DMS 273 treated with DMSO at 0.1 percent for 48 hours (cell line): Measurements from ENCODE around the gene PTPN12.
"Not testable (repeated sequence)": the region's sequence is repeated elsewhere in the genome, so short reads cannot be mapped to it uniquely, and the experiment has no call there.

Source experiments
- DNase-seq: peaks from one replicate; lab custom pipeline; 2025; lab: John Stamatoyannopoulos, UW

PTPN12 gene

DNA sequence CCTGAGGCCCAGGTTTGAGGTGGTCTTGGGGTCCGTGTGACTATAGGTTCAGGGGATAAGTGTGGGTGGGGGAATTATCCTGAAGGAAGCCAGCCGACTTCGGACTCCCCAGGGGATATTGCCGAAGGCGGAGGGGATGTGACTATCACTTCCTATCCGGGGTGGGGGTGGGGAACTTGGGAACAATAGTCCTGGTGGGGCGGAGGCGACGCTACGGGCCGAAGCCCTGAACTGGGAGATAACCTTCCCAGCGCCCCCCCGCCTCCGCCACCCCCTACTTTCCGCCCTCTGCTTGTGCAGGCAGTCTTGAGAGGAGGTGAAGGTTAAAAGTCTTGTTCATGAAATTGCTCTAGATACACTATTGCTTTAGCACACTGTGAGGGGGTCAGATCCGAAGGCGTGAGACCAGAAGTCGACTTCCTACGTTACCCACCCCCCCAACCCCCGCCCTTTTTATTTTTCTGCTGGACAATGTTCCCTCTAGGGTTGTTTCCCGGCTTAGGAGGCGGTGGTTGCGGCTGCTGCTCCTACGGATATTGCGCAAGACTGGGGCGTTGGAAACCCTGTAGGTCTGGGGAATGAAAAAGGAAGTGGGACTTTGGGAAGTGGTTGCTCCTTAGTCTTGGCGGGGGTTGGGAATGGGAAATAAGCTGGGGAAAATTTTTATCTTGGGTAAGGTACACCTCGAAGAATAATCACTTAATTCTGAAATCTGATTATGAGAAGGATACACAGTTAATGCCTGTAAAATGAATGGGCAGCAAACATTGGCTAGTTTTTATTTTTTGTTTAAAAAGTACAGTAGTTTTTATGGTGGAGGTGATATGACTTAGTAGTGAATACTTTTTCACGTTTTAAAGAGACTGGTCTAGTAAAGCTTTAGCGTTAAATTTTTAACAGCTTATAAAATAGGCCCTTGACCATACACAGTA lies 1.5 kb downstream of the PTPN12 start:
- DNase-seq: peak; percentile 52

DNA sequence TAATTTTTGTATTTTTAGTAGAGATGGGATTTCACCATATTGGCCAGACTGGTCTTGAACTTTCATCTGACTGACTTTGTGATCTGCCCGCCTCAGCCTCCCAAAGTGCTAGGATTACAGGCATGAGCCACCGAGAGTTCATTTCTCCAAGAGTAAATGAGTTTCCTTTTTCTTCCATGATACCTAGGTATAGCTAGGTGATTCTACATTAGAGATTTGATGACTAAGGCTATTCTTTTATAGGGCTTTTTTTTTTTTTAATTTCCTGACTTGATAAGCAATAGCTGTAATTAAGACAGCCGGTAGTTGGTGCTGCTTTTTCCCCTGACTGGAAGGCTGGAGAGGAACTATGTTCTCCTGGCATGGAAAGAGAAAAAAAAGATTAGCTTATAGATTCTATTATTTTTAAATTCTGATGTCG lies 3.3 kb downstream of the PTPN12 start:
- DNase-seq: no peak

DNA sequence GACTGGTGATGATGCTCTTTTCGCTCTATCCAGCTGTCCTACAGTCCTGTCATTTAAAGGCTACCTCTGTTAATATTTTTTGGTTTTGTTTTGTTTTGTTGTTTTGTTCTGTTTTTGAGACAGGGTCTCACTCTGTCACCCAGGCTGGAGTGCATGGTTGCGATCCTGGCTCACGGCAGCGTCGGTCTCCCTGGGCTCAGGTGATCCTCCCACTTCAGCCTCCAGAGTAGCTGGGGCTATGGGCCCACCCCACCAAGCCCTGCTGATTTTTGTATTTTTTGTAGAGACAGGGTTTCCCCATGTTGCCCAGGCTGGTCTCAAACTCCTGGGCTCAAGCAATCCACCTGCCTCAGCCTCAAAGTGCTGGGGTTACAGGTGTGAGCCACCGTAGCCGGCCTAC lies 3.9 kb downstream of the PTPN12 start:
- DNase-seq: not testable (repeated sequence)

DNA sequence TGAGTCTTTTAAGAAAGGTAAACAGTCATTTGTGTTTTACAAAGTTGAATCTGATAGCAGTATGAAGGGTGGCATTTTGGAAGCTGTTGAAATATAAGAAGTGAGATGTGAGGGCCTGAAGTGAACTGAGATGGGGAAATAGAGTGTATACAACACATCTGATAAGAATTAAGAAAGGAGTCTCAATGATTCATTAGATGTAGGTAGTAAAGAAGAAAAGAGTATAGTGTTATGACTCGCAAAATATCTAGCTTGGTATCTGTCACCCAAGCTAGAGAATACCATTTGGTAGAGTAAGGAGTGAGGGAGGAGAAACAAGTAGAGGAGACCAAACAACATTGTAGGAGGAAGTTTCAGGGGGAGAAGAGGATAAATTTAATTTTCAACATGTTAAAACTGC lies 5.3 kb downstream of the PTPN12 start:
- DNase-seq: no peak

DNA sequence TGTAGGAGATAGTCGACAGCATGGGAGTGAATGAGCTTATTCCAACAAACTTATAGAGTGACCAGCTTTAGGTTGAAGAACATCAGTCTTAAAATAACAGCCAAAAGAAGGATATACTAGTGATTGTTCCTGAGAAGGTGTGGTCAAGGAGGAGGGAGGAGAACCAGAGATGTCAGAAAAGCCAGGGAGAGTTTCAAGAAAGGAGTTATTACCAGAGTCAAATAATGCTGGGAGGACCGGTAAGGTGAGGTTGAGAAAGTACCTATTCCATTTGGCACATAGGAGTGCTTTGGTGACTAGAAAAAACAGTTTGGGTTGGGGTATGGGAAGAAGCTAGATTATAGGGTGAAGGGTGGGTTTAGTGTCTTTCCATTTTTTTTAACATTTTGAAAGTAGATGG lies 5.8 kb downstream of the PTPN12 start:
- no peak for DNase-seq

DNA sequence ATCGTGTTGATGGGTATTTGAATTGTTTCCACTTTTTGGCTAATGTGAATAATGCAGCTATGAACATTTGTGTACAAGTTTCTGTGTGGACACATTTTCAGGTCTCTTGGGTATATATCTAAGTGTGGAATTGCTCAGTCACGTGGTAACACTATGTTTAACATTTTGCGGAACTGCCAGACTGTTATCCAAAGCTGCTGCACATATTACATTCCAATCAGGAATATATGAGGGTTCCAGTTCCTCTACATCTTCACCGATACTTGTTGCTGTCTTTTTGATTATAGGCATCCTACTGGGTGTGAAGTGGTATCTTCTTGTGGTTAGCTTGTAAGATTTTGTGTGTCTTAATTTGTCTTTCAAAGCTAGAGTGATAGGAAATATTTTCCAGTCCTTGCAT lies 6.8 kb downstream of the PTPN12 start:
- DNase-seq: no peak

DNA sequence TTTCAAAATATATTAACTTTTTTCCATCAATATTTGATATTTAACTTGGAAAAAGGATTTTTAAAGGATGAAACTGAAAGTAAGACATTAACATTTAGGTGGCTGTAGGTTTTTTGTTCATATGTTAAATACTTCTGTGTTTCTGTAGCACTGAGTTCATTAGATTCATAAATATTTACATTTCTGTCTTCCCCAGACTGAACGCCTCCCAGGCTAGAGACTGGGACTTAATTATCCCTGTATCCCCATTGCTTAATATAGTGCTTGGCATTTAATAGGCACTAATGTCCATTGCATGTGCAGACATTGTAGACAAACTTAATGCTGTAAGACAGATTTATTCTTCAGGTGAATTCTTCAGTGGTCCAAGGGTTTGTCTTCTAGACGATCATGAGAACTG lies 7.4 kb downstream of the PTPN12 start:
- no peak for DNase-seq

DNA sequence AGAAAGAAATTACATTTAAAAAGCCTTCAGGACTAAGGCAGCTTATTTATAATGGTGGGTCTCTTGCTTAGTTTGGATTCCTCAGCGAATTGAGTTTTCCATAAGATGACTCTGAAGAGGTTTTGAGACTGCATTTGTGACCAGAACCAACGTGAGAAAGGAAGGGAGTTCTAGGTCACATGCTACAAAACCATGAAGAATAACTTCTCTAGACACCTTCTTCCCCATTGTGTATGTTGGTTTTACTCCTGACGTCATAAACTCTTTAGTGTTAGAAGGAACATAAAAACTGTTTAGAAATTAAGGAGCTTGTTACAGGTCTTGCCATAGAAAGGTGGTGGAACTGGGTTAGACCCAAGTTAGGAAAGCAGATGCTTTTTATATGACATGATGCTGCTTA lies 11.1 kb downstream of the PTPN12 start:
- DNase-seq: no peak

DNA sequence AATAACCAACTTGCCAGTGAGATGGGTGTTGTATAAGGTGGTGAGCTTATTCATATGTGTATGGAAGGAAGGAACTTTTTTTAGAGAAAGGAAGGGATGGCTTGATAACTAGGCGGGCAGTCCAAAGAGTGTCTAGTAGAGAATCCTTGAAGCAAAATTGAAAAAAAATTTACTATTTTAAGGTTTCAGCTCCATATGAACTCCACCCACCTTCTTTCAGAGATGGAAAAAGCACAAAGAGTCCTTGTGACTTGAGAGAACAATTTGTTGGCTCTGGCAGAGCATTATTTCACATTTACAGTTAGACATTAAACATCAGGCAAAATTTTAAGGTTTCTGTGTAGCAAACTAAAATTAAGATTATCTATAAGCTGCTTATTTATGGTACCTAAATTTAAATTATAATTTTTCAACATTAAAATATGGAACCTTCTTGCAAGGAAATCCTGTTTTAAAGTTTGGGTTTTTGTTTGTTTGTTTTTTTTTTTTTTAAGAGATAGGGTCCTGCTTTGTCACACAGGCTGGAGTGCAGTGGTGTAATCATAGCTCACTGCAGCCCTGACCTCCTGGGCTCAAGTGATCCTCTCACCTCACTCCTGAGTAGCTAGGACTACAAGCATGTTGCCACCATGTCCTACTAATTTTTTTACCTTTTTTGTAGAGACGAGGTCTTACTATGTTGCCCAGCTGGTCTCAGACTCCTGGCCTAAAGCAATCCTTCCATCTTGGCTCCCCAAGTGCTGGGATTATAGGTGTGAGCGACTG lies 12.2 kb downstream of the PTPN12 start:
- no peak for DNase-seq

DNA sequence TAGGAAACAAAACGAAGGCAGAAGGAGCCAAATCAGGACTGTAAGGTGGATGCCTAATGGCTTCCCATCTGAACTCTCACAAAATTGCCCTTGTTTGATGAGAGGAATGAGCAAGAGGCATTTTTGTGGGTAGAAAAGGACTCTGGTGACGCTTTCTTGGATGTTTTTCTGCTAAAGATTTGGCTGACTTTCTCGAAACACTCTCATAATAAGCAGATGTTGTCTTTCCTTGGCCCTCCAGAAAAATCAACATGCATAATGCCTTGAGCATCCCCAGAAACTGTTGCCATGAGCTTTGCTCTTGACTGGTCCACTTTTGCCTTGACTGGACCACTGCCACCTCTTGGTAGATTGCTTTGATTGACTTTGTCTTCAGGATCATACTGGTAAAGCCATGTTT lies 13.5 kb downstream of the PTPN12 start:
- no peak for DNase-seq

DNA sequence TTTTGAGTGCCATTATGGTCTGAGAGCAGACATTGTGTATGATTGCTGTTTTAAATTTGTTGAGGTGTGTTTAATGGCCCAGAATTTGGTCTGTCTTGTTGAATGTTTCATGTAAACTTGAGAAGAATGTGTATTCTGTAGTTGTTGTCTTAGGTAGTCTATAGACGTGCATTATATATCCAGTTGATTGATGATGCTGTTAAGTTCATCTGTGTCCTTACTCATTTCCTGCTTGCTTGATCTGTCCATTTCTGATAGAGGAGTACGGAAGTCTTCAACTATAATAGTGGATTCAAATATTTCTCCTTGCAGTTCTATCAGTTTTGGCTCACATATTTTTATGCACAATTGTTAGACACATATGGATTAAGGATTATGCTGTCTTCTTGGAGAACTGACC lies 16.0 kb downstream of the PTPN12 start:
- DNase-seq: no peak

DNA sequence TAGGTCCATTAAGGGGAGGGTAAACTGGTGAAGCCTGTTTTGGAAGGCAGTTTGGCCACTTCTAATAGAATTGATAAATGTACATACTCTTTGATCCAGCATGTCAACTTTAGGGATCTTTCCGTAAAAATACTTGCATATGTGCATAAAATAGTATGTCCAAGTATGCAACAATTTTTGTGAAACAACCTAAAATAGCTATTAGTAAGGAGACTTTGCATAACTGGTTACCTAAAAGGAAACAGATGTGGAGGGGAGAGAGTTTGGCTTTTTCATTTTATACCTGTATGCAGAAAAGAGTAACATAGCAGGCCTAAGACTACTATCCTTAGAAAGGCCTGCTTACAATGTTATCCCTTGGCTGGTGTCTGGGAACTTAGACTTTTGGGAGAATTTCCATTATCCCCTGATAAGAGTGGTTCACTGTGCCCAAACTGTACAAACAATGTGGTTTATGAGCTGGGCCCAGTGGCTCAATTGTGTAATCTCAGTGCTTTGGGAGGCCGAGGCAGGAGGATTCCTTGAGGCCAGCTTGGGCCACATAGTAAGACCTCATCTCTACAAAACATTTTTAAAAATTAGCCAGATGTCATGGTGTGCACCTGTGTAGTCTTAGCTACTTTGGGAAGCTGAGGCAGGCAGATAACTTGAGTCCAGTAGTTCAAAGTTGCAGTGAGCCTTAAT lies 21.3 kb downstream of the PTPN12 start:
- no peak for DNase-seq

DNA sequence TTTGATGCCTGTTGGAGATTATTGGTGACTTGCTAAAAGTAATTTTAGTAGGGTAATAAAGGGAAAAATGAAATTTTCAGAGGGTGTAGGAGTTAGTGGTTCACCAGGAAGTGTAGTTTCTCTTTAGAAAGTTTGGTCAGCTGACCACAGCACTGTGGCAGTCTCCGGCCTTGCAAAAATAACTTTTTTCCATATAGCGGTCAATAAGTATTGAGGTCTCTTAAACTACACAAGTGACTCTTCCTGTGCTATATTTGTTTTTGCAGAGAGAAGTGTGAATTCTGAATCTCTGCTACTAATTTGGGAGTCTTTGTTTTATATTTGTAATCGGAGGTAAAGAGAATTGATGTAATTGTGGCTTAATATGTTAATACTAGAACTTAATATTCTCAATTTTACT lies 24.3 kb downstream of the PTPN12 start:
- DNase-seq: no peak

DNA sequence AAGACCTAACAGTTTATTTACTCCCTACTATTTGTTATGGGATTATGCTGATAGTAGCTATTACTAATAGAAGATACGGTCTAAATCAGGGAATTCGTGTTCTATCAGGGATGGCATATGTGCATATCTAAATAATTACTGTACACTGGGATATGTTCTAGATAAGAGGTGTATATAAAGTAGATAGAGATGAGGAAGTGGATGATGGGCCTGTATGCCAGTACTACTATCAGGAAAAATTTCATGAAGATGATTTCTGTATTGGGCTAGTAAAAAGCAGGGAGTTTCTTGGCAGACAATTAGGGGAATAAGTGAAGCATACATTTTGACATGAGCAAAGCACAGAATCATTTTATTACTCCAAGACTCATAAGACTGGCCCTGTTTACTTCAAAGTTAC lies 26.2 kb downstream of the PTPN12 start:
- no peak for DNase-seq

DNA sequence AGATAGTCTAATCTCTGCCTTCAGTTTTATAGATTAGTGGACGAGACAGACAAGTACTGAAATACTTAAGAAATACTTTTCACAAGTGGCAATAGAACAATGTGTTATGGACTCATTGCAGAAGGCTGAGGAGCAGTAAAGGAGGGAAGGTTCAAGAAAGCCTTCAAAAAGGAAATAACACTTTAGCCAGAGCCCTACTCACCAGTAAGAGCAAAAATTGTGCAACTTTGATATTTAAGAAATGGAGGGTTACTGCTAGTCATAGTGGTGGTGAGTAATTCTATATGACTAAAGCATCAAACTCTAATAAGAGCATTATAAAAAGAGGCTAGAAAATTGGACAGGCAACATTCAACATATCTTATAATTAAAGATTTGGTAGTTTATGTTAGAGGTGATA lies 28.8 kb downstream of the PTPN12 start:
- no peak for DNase-seq

DNA sequence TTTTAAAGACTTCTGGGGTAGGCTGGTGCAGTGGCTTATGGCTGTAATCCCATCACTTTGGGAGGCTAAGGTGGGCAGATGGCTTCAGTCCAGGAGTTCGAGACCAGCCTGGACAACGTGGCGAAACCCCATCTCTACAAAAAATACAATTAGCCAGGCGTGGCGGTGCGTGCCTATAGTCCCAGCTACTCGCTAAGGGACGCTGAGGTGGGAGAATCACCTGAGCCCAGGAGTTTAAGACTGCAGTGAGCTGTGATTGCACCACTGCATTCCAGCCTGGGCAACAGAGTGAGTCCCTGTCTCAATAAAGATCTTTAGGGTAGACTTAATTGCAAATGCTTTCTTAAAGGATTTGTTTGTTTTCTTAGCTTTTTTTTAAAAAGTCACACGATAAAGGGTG lies 29.3 kb downstream of the PTPN12 start:
- DNase-seq: no peak

DNA sequence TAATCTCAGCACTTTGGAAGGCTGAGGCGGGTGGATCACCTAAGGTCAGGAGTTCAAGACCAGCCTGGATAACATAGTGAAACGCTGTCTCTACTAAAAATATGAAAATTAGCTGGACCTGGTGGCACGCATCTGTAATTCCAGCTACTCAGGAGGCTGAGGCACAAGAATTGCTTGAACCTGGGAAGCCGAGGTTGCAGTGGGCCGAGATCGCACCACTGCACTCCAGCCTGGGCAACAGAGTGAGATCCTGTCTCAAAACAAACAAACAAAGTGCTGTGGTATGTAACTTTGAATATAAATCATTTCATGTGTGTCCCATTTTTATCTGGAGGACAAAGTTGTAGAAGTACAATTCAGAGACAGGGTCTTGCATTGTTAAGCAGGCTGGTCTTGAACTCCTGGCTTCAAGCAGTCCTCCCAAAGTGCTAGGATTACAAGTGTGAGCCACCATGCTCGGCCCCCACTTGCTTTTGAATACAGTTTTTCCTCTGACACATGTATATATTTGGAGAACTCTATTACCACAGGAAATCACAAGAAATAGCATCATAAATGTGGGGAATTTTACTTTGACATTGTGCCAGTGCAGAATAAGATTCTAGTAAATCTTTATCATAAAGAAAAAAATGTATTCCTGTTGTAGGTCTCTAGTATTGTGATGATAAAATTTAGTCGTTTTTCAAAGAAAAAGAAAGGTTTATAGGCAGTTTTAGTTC lies 32.6 kb downstream of the PTPN12 start:
- no peak for DNase-seq

DNA sequence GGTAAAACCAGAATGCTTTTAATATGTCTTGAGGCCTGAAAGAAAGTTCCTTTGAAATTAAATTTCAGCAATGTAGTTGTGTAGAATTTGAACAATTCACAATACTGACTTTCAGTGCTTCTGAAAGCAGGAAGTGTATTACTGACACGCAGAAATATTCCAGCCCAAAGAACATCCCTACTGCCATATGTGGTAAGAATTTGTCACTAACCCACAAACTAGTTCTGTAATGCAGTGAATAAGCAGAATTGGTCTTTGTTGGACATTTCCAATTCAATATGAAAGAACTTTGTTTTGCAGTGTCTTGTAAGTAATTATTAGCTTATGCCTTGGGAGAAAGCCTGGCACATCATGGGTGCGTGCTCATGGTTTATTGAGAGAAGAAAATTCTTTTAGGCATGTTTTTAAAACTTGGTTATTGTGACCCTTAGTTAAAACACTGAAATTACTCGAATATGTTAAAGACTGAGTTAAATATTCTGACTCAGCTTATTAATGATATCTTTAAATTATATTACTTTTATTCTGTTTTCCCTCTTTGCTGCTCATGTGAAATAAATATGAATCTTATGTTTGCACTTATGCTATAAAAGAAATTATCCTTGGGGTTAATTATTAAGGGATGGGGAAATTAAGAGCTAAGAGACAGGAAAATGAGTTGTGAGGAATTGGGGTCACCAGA lies 33.4 kb downstream of the PTPN12 start:
- no peak for DNase-seq

DNA sequence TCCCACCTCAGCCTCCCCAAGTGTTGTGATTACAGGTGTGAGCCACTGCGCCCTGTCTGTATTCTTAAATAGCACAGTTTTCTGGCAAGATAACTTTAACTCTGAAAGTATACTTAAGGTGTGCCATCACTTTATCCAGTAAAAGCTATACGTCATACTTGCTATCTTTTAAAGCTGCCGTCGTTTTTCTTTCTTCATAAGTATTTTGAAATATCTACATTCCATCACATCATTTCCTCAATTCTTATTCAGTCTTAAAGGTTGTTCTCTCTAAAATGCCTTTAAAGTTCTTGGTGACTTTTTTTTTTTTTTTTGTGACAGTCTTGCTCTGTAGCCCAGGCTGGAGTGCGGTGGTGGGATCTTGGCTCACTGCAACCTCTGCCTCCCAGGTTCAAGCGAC lies 34.7 kb downstream of the PTPN12 start:
- no peak for DNase-seq

DNA sequence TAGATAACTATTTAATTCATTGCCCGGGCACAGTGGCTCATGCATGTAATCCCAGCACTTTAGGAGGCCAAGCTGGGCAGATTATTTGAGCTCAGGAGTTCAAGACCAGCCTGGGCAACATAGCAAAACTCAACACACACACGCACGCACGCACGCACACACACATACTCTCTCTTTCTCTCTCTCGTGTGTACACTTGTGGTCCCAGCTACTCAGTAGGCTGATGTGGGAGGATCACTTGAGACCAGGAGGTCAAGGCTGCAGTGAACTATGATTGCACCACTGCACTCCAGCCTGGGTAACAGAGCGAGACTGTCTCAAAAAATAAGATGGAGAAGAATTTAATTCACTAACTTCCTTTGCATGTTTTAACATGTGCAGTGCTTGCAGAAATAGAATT lies 38.1 kb downstream of the PTPN12 start:
- DNase-seq: no peak

DNA sequence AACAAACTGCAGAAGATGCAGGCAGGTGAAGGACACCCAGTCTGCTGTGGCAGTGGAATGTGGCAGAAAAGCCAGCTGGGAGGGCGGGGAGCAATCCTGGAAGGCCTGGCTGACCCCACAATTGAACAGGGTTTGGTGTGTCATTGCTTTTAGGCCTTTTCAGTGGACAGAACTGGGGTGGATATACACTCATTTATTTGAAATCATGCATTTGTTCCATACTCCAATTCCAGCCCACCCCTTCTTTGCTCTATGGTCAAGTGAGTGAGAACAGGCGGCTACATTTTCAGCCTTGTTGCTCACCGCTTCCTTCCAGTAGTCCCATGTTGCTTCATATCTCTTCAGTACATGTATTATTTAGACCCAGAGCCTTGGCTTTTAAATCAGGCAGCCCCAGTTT lies 39.8 kb downstream of the PTPN12 start:
- DNase-seq: no peak

DNA sequence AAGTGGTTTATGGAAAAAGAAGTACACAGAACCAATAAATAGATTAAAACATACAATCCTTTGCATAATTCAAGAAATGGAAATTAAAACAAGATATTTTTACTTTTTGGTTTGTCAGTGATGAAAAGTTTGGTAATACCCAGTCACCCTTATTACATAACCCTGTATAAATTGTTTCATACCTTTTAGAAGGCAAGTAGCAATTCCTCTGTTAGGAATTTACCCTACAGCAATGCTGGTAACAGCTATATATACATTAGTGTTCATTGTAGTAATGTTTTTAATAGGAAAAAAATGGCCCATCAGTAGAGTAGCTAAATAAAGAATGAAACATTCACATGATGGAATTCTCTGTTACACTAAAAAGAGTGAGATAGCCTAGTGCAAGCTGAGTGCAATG lies 42.7 kb downstream of the PTPN12 start:
- DNase-seq: no peak
